ENCODE data around the gene GRM8.

The GRM8 gene

GRCh38 chr7:127153315-127153714, 99.4 kb downstream of the GRM8 start:
- no peak for DNase-seq (ENCODE audit: low read depth, low spot score)
- H3K27ac ChIP-seq (ENCODE audit: low read length): no peak overlapping the region
- 100% methylated on average over 1 of the region's 3 CpGs for WGBS (ENCODE audit: insufficient coverage, insufficient read length)

GRCh38 chr7:127152423-127152822, 100.3 kb downstream of the GRM8 start:
- no peaks in the 10 kb centered on the region for H3K36me3 ChIP-seq (ENCODE audit: control insufficient read depth, insufficient read depth, low read length)
- no peaks in the 10 kb centered on the region for H3K4me1 ChIP-seq (ENCODE audit: control insufficient read depth, insufficient read depth, low read length)
- no peak overlapping the region for H3K4me3 ChIP-seq (ENCODE audit: low read length)
- no peak for DNase-seq (ENCODE audit: low read depth, low spot score)
- no peaks in the 10 kb centered on the region for H3K27me3 ChIP-seq (ENCODE audit: control insufficient read depth, insufficient read depth, low read length)
- H3K9me3 ChIP-seq (ENCODE audit: control insufficient read depth, insufficient read depth, low read length): no peaks in the 10 kb centered on the region
- H3K27ac ChIP-seq (ENCODE audit: low read length): no peak overlapping the region

More at GRCh38 chr7:127153315-127153714, 99.4 kb downstream of the GRM8 start:
- Histone ChIP-seq H3K4me1 (ENCODE audit: control insufficient read depth, insufficient read depth, low read length) (no peaks in the 10 kb centered on the region), H3K9me3 (ENCODE audit: control insufficient read depth, insufficient read depth, low read length) (no peaks in the 10 kb centered on the region), H3K36me3 (ENCODE audit: control insufficient read depth, insufficient read depth, low read length) (no peaks in the 10 kb centered on the region), H3K27me3 (ENCODE audit: control insufficient read depth, insufficient read depth, low read length) (no peaks in the 10 kb centered on the region), H3K4me3 (ENCODE audit: low read length) (no peak overlapping the region)

GRCh38 chr7:127151379-127151778, 101.4 kb downstream of the GRM8 start:
- Histone ChIP-seq H3K9me3 (ENCODE audit: control insufficient read depth, insufficient read depth, low read length) (no peaks in the 10 kb centered on the region), H3K4me1 (ENCODE audit: control insufficient read depth, insufficient read depth, low read length) (no peaks in the 10 kb centered on the region), H3K27me3 (ENCODE audit: control insufficient read depth, insufficient read depth, low read length) (no peaks in the 10 kb centered on the region), H3K4me3 (ENCODE audit: low read length) (no peak overlapping the region), H3K36me3 (ENCODE audit: control insufficient read depth, insufficient read depth, low read length) (no peaks in the 10 kb centered on the region), H3K27ac (ENCODE audit: low read length) (no peak overlapping the region)
- no peak for DNase-seq (ENCODE audit: low read depth, low spot score)
- no CpG with 5 or more reads among the region's 8 CpGs for WGBS (ENCODE audit: insufficient coverage, insufficient read length)

GRCh38 chr7:127150543-127150942, 102.2 kb downstream of the GRM8 start:
- no peaks in the 10 kb centered on the region for H3K36me3 ChIP-seq (ENCODE audit: control insufficient read depth, insufficient read depth, low read length)
- H3K4me3 ChIP-seq (ENCODE audit: low read length): no peak overlapping the region
- no peaks in the 10 kb centered on the region for H3K4me1 ChIP-seq (ENCODE audit: control insufficient read depth, insufficient read depth, low read length)
- no peaks in the 10 kb centered on the region for H3K27me3 ChIP-seq (ENCODE audit: control insufficient read depth, insufficient read depth, low read length)
- DNase-seq (ENCODE audit: low read depth, low spot score): no peak
- no peak overlapping the region for H3K27ac ChIP-seq (ENCODE audit: low read length)
- no CpG with 5 or more reads among the region's 2 CpGs for WGBS (ENCODE audit: insufficient coverage, insufficient read length)
- no peaks in the 10 kb centered on the region for H3K9me3 ChIP-seq (ENCODE audit: control insufficient read depth, insufficient read depth, low read length)

- Histone ChIP-seq H3K27ac (ENCODE audit: low read length) (no peak overlapping the region), H3K27me3 (ENCODE audit: control insufficient read depth, insufficient read depth, low read length) (no peaks in the 10 kb centered on the region), H3K4me3 (ENCODE audit: low read length) (no peak overlapping the region), H3K36me3 (ENCODE audit: control insufficient read depth, insufficient read depth, low read length) (no peaks in the 10 kb centered on the region), H3K9me3 (ENCODE audit: control insufficient read depth, insufficient read depth, low read length) (no peaks in the 10 kb centered on the region), H3K4me1 (ENCODE audit: control insufficient read depth, insufficient read depth, low read length) (no peaks in the 10 kb centered on the region)
- no CpG with 5 or more reads among the region's 4 CpGs for WGBS (ENCODE audit: insufficient coverage, insufficient read length)
- DNase-seq (ENCODE audit: low read depth, low spot score): no peak
Measured at GRCh38 chr7:127146746-127147536, 105.8 kb downstream of the GRM8 start.

GRCh38 chr7:127137146-127137545, 115.6 kb downstream of the GRM8 start:
- Histone ChIP-seq H3K27me3 (ENCODE audit: control insufficient read depth, insufficient read depth, low read length) (no peaks in the 10 kb centered on the region; the same call in 1 of the 2 replicates), H3K27ac (ENCODE audit: low read length) (no peak overlapping the region), H3K36me3 (ENCODE audit: control insufficient read depth, insufficient read depth, low read length) (no peaks in the 10 kb centered on the region), H3K9me3 (ENCODE audit: control insufficient read depth, insufficient read depth, low read length) (no peaks in the 10 kb centered on the region), H3K4me1 (ENCODE audit: control insufficient read depth, insufficient read depth, low read length) (no peaks in the 10 kb centered on the region), H3K4me3 (ENCODE audit: low read length) (no peak overlapping the region)
- DNase-seq (ENCODE audit: low read depth, low spot score): no peak

- H3K9me3 ChIP-seq (ENCODE audit: control insufficient read depth, insufficient read depth, low read length): no peaks in the 10 kb centered on the region
- no CpG with 5 or more reads among the region's 2 CpGs for WGBS (ENCODE audit: insufficient coverage, insufficient read length)
- H3K27me3 ChIP-seq (ENCODE audit: control insufficient read depth, insufficient read depth, low read length): no peaks in the 10 kb centered on the region; the same call in 1 of the 2 replicates
- DNase-seq (ENCODE audit: low read depth, low spot score): no peak
- H3K4me1 ChIP-seq (ENCODE audit: control insufficient read depth, insufficient read depth, low read length): no peaks in the 10 kb centered on the region
- H3K4me3 ChIP-seq (ENCODE audit: low read length): no peak overlapping the region
- H3K36me3 ChIP-seq (ENCODE audit: control insufficient read depth, insufficient read depth, low read length): no peaks in the 10 kb centered on the region
- no peak overlapping the region for H3K27ac ChIP-seq (ENCODE audit: low read length)
Measured at GRCh38 chr7:127135871-127136485, 116.8 kb downstream of the GRM8 start.

GRCh38 chr7:127123220-127123619, 129.5 kb downstream of the GRM8 start:
- no CpG with 5 or more reads among the region's 4 CpGs for WGBS (ENCODE audit: insufficient coverage, insufficient read length)
- H3K27ac ChIP-seq (ENCODE audit: low read length): no peak overlapping the region
- H3K36me3 ChIP-seq (ENCODE audit: control insufficient read depth, insufficient read depth, low read length): no peaks in the 10 kb centered on the region
- no peak for DNase-seq (ENCODE audit: low read depth, low spot score)
- H3K4me3 ChIP-seq (ENCODE audit: low read length): no peak overlapping the region
- no peaks in the 10 kb centered on the region for H3K27me3 ChIP-seq (ENCODE audit: control insufficient read depth, insufficient read depth, low read length)
- H3K4me1 ChIP-seq (ENCODE audit: control insufficient read depth, insufficient read depth, low read length): peaks cover 1% of the 10 kb centered on the region; the same call in 1 of the 2 replicates
- H3K9me3 ChIP-seq (ENCODE audit: control insufficient read depth, insufficient read depth, low read length): no peaks in the 10 kb centered on the region

GRCh38 chr7:127119517-127119916, 133.2 kb downstream of the GRM8 start:
- Histone ChIP-seq H3K4me3 (ENCODE audit: low read length) (no peak overlapping the region), H3K27ac (ENCODE audit: low read length) (no peak overlapping the region), H3K27me3 (ENCODE audit: control insufficient read depth, insufficient read depth, low read length) (no peaks in the 10 kb centered on the region)

GRCh38 chr7:127114742-127115265, 137.9 kb downstream of the GRM8 start:
- Histone ChIP-seq H3K36me3 (ENCODE audit: control insufficient read depth, insufficient read depth, low read length) (no peaks in the 10 kb centered on the region), H3K27me3 (ENCODE audit: control insufficient read depth, insufficient read depth, low read length) (no peaks in the 10 kb centered on the region), H3K4me3 (ENCODE audit: low read length) (no peak overlapping the region), H3K9me3 (ENCODE audit: control insufficient read depth, insufficient read depth, low read length) (no peaks in the 10 kb centered on the region), H3K27ac (ENCODE audit: low read length) (no peak overlapping the region), H3K4me1 (ENCODE audit: control insufficient read depth, insufficient read depth, low read length) (no peaks in the 10 kb centered on the region)
- WGBS (ENCODE audit: insufficient coverage, insufficient read length): no CpG with 5 or more reads among the region's 3 CpGs
- DNase-seq (ENCODE audit: low read depth, low spot score): no peak

More at GRCh38 chr7:127119517-127119916, 133.2 kb downstream of the GRM8 start:
- WGBS (ENCODE audit: insufficient coverage, insufficient read length): no CpG with 5 or more reads among the region's 2 CpGs
- Histone ChIP-seq H3K36me3 (ENCODE audit: control insufficient read depth, insufficient read depth, low read length) (no peaks in the 10 kb centered on the region), H3K9me3 (ENCODE audit: control insufficient read depth, insufficient read depth, low read length) (no peaks in the 10 kb centered on the region), H3K4me1 (ENCODE audit: control insufficient read depth, insufficient read depth, low read length) (peaks cover 1% of the 10 kb centered on the region; the same call in 1 of the 2 replicates)
- no peak for DNase-seq (ENCODE audit: low read depth, low spot score)

All from iPS DF 6.9 (cell line).